SK-N-SH (cell line): Measurements from ENCODE around the gene SERTM1.

Source experiments
- EZH2phosphoT487 ChIP-seq: fragments of 200-600 bp; sonication (generic); IDR thresholded peaks from 2 replicates; pipeline ENCODE4 v1.6.1; 2017; ENCODE audit warnings: low read depth, mixed run types, mild to moderate bottlenecking, antibody characterized with exemption, moderate library complexity, borderline replicate concordance
- SMC3 ChIP-seq: IDR thresholded peaks from 2 replicates; pipeline ENCODE4 v1.6.1; 2012; ENCODE audit warnings: low read depth, low read length, improper control_type of control experiment
- YY1 ChIP-seq: IDR thresholded peaks from 2 replicates; pipeline ENCODE4 v1.4.0; 2012; ENCODE audit warnings: low read depth, mild to moderate bottlenecking
- TF ChIP-seq, protein P1 (sequence below): fragments of 200-600 bp; sonication (generic); IDR thresholded peaks from 2 replicates; pipeline ENCODE4 v1.6.1; 2017; ENCODE audit warnings: antibody characterized with exemption, mild to moderate bottlenecking, moderate library complexity

DNA sequence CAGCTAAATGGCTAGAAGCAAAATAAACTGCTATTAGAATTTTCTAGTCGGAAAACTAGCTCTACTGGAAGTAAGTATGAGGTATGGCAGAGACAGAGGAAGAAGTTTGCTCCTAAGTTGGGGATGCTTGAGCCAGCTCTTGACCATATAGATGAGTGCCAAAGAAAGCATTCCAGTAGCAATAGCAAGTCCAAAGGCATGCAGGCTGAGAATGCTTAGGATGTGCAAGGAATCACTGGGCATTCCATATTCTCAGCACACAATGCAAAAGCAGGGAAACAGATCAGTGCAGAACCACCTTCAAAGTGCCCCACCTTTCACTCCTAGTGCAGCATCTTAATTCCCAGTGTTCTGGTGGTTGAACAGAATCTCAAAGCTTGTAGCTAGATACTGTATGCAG is 32.9 kb downstream of the SERTM1 start:
- TF ChIP-seq, protein P1, sequence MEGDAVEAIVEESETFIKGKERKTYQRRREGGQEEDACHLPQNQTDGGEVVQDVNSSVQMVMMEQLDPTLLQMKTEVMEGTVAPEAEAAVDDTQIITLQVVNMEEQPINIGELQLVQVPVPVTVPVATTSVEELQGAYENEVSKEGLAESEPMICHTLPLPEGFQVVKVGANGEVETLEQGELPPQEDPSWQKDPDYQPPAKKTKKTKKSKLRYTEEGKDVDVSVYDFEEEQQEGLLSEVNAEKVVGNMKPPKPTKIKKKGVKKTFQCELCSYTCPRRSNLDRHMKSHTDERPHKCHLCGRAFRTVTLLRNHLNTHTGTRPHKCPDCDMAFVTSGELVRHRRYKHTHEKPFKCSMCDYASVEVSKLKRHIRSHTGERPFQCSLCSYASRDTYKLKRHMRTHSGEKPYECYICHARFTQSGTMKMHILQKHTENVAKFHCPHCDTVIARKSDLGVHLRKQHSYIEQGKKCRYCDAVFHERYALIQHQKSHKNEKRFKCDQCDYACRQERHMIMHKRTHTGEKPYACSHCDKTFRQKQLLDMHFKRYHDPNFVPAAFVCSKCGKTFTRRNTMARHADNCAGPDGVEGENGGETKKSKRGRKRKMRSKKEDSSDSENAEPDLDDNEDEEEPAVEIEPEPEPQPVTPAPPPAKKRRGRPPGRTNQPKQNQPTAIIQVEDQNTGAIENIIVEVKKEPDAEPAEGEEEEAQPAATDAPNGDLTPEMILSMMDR: no peak
- TF ChIP-seq YY1 (no peak), EZH2phosphoT487 (no peak), SMC3 (no peak)
